ENCODE results near the gene ITGA6. TPM values are rescaled to one million over a fixed set of nuclear protein-coding genes. Genes with fewer than 3 reads are reported as not detected.

Gene ITGA6
- total RNA-seq, 6 experiments from 2014 or later, result 10.7 to 26.8 (median 17.2) TPM

DNA sequence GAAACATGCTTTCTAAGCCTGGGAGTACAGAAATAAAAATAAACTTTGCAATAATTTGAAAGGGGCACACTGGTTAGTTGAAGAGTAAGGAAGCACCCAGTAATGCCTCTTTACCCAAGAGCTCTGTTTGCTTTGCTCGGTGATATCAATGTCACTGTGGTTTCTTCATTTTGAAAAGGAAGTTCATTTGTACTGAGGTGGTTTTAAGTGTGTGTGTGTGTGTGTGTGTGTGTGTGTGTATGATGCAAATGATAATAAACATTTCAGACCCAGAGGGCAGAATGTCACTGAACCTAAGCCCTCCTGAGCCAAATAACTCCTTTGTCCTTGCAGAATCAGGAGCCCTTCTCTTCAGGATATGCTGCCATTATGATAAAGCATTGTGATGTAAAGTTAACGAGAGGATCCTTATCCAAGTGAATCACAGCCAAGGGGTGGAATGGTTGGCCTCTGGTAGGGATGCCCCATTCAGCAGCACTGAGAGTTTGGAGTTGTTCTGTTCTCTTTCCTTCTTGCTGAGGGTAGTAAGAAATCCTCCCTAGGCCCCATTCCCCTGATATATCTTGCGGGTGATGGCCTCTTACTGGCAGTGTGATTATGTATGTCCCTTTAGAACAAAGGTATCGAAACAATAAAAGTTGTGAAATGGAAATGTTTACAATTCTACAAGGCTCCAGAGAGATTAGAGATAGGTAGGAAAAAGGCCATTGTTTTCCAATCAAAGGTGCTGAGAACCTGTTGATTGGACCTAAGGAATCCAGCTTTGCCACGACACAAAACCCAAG, 7.6 kb downstream of the ITGA6 start:
- H3K36me3 ChIP-seq, result no peaks in the 10 kb centered on the region
- DNase-seq (no peak), ATAC-seq (peak; percentile 20 to 78 (median 62))
- no peaks in the 10 kb centered on the region for H3K9me3 ChIP-seq
- no peak overlapping the region for H3K4me3 ChIP-seq
- TF ChIP-seq CTCF (IDR thresholded peaks at IDR 0.05) (no peak), POLR2A (IDR thresholded peaks at IDR 0.05) (no peak)
- WGBS (ENCODE audit: insufficient coverage, low coverage, low lambda C conversion rate, missing lambda C conversion rate), result 63% methylated on average over 5 of the region's 5 CpGs
- no peak overlapping the region for H3K27ac ChIP-seq
- peaks cover 0 to 23% (median 3%) of the 10 kb centered on the region in 4 donors for H3K4me1 ChIP-seq
- intact Hi-C loops (cut with DNase I), result no loop called here
- H3K27me3 ChIP-seq, result no peaks in the 10 kb centered on the region

GRCh38 chr2:172435606-172435911, 8.2 kb downstream of the ITGA6 start:
- WGBS (ENCODE audit: insufficient coverage, low coverage, low lambda C conversion rate, missing lambda C conversion rate), result 100% methylated on average over 2 of the region's 4 CpGs
- Histone ChIP-seq H3K9me3 (no peaks in the 10 kb centered on the region), H3K27ac (no peak overlapping the region), H3K36me3 (no peaks in the 10 kb centered on the region), H3K4me1 (peaks cover 0 to 23% (median 3%) of the 10 kb centered on the region in 4 donors), H3K4me3 (no peak overlapping the region), H3K27me3 (no peaks in the 10 kb centered on the region)
- no peak for ATAC-seq
- intact Hi-C loops (cut with DNase I), result no loop called here
- TF ChIP-seq POLR2A (IDR thresholded peaks at IDR 0.05), result no peak
- no peak for TF ChIP-seq CTCF (IDR thresholded peaks at IDR 0.05)
- no peak for DNase-seq

GRCh38 chr2:172436889-172437288, 9.5 kb downstream of the ITGA6 start:
- Histone ChIP-seq H3K9me3 (no peaks in the 10 kb centered on the region), H3K4me3 (no peak overlapping the region), H3K27ac (no peak overlapping the region), H3K27me3 (no peaks in the 10 kb centered on the region), H3K4me1 (peaks cover 0 to 14% (median 0%) of the 10 kb centered on the region in 4 donors), H3K36me3 (no peaks in the 10 kb centered on the region)
- WGBS (ENCODE audit: insufficient coverage, low coverage, low lambda C conversion rate, missing lambda C conversion rate), result 100% methylated on average over 1 of the region's 1 CpG
- intact Hi-C loops (cut with DNase I), result no loop called here
- ATAC-seq (no peak), DNase-seq (no peak)
- no peak for TF ChIP-seq CTCF (IDR thresholded peaks at IDR 0.05)
- no peak for TF ChIP-seq POLR2A (IDR thresholded peaks at IDR 0.05)

GRCh38 chr2:172437419-172438341, 10.3 kb downstream of the ITGA6 start:
- peaks cover 0 to 14% (median 0%) of the 10 kb centered on the region in 4 donors for H3K4me1 ChIP-seq
- H3K4me3 ChIP-seq, result no peak overlapping the region
- H3K27me3 ChIP-seq, result no peaks in the 10 kb centered on the region
- 61% methylated on average over 6 of the region's 6 CpGs for WGBS (ENCODE audit: insufficient coverage, low coverage, low lambda C conversion rate, missing lambda C conversion rate)
- no peaks in the 10 kb centered on the region for H3K36me3 ChIP-seq
- intact Hi-C loops (cut with DNase I), result no loop called here
- H3K9me3 ChIP-seq, result no peaks in the 10 kb centered on the region
- H3K27ac ChIP-seq, result no peak overlapping the region
- peak in 2 of 4 donors; percentile 6 to 10 for ATAC-seq
- no peak for DNase-seq
- TF ChIP-seq POLR2A (IDR thresholded peaks at IDR 0.05), result no peak
- no peak for TF ChIP-seq CTCF (IDR thresholded peaks at IDR 0.05)
